Adipocyte (in vitro differentiated cells): ENCODE data around the gene KCNMA1.

ENCODE experiments used
- DNase-seq: peaks from one replicate; pipeline ENCODE4 v3.0.0-alpha.2; 2015; ENCODE audit warnings: low read depth
- H3K27me3 ChIP-seq: replicated peaks from 2 replicates; pipeline ENCODE4 v1.7.0; 2013; ENCODE audit warnings: mild to moderate bottlenecking, low read length, moderate library complexity; ENCODE audit not compliant: control insufficient read depth, insufficient read depth
- H3K36me3 ChIP-seq: 2 replicates; pipeline ENCODE4 v1.7.0; 2013; ENCODE audit warnings: low read length, mild to moderate bottlenecking, moderate library complexity; ENCODE audit not compliant: control insufficient read depth, insufficient read depth, severe bottlenecking
- H3K4me1 ChIP-seq: 2 replicates; pipeline ENCODE4 v1.7.0; 2013; ENCODE audit warnings: mild to moderate bottlenecking, low read length, moderate library complexity; ENCODE audit not compliant: control insufficient read depth, insufficient read depth
- H3K4me3 ChIP-seq: 2 replicates; pipeline ENCODE4 v1.7.0; 2013; ENCODE audit warnings: mild to moderate bottlenecking, low read length, moderate library complexity
- H3K9ac ChIP-seq: 2 replicates; pipeline ENCODE4 v1.7.0; 2013; ENCODE audit warnings: mild to moderate bottlenecking, low read length, moderate library complexity
- H3K9me3 ChIP-seq: 2 replicates; pipeline ENCODE4 v1.7.0; 2013; ENCODE audit warnings: mild to moderate bottlenecking, low read length, moderate library complexity; ENCODE audit not compliant: control insufficient read depth

KCNMA1 gene

GRCh38 chr10:77029777-77030717 lies 607.6 kb downstream of the KCNMA1 start:
- no peak overlapping the region for H3K9ac ChIP-seq
- H3K36me3 ChIP-seq = no peaks in the 10 kb centered on the region
- no peaks in the 10 kb centered on the region for H3K27me3 ChIP-seq
- DNase-seq = no peak
- H3K4me3 ChIP-seq = no peak overlapping the region
- peaks cover 11% of the 10 kb centered on the region for H3K4me1 ChIP-seq
- no peaks in the 10 kb centered on the region for H3K9me3 ChIP-seq

GRCh38 chr10:77028042-77028441 lies 609.6 kb downstream of the KCNMA1 start:
- Histone ChIP-seq H3K9me3 (no peaks in the 10 kb centered on the region), H3K4me3 (no peak overlapping the region), H3K36me3 (no peaks in the 10 kb centered on the region), H3K27me3 (no peaks in the 10 kb centered on the region), H3K9ac (no peak overlapping the region), H3K4me1 (peaks cover 8% of the 10 kb centered on the region)
- no peak for DNase-seq

- peaks cover 10% of the 10 kb centered on the region for H3K4me1 ChIP-seq
- no peaks in the 10 kb centered on the region for H3K27me3 ChIP-seq
- no peak for DNase-seq
Observed at GRCh38 chr10:77027576-77027975, 610.0 kb downstream of the KCNMA1 start.

GRCh38 chr10:77027141-77027540 lies 610.5 kb downstream of the KCNMA1 start:
- Histone ChIP-seq H3K4me3 (no peak overlapping the region), H3K36me3 (no peaks in the 10 kb centered on the region), H3K9ac (no peak overlapping the region), H3K27me3 (no peaks in the 10 kb centered on the region), H3K9me3 (no peaks in the 10 kb centered on the region), H3K4me1 (peaks cover 14% of the 10 kb centered on the region)
- DNase-seq = no peak

More at GRCh38 chr10:77027576-77027975, 610.0 kb downstream of the KCNMA1 start:
- Histone ChIP-seq H3K36me3 (no peaks in the 10 kb centered on the region), H3K4me3 (no peak overlapping the region), H3K9me3 (no peaks in the 10 kb centered on the region), H3K9ac (no peak overlapping the region)

- H3K4me1 ChIP-seq = peaks cover 21% of the 10 kb centered on the region
- DNase-seq = no peak
- H3K9me3 ChIP-seq = no peaks in the 10 kb centered on the region
- no peaks in the 10 kb centered on the region for H3K36me3 ChIP-seq
- no peak overlapping the region for H3K4me3 ChIP-seq
- H3K9ac ChIP-seq = no peak overlapping the region
- no peaks in the 10 kb centered on the region for H3K27me3 ChIP-seq
Observed at GRCh38 chr10:77026148-77026547, 611.5 kb downstream of the KCNMA1 start.

GRCh38 chr10:77024461-77024860 lies 613.1 kb downstream of the KCNMA1 start:
- no peak overlapping the region for H3K4me3 ChIP-seq
- no peak overlapping the region for H3K9ac ChIP-seq
- no peaks in the 10 kb centered on the region for H3K9me3 ChIP-seq
- DNase-seq = peak; percentile 58
- peaks cover 21% of the 10 kb centered on the region for H3K4me1 ChIP-seq
- H3K36me3 ChIP-seq = no peaks in the 10 kb centered on the region
- no peaks in the 10 kb centered on the region for H3K27me3 ChIP-seq

GRCh38 chr10:77023396-77023795 lies 614.2 kb downstream of the KCNMA1 start:
- H3K4me3 ChIP-seq = no peak overlapping the region
- no peak overlapping the region for H3K9ac ChIP-seq
- no peaks in the 10 kb centered on the region for H3K9me3 ChIP-seq
- DNase-seq = no peak
- H3K36me3 ChIP-seq = no peaks in the 10 kb centered on the region
- H3K27me3 ChIP-seq = no peaks in the 10 kb centered on the region
- H3K4me1 ChIP-seq = peaks cover 21% of the 10 kb centered on the region

GRCh38 chr10:77022671-77023070 lies 614.9 kb downstream of the KCNMA1 start:
- DNase-seq = no peak
- Histone ChIP-seq H3K4me3 (no peak overlapping the region), H3K9me3 (no peaks in the 10 kb centered on the region), H3K9ac (no peak overlapping the region), H3K4me1 (peaks cover 21% of the 10 kb centered on the region), H3K27me3 (no peaks in the 10 kb centered on the region), H3K36me3 (no peaks in the 10 kb centered on the region)

GRCh38 chr10:77021966-77022490 lies 615.6 kb downstream of the KCNMA1 start:
- Histone ChIP-seq H3K9me3 (no peaks in the 10 kb centered on the region), H3K27me3 (no peaks in the 10 kb centered on the region), H3K36me3 (no peaks in the 10 kb centered on the region), H3K9ac (no peak overlapping the region), H3K4me1 (peaks cover 22% of the 10 kb centered on the region), H3K4me3 (no peak overlapping the region)
- no peak for DNase-seq

GRCh38 chr10:77020426-77021040 lies 617.1 kb downstream of the KCNMA1 start:
- Histone ChIP-seq H3K4me1 (peaks cover 32% of the 10 kb centered on the region), H3K36me3 (no peaks in the 10 kb centered on the region), H3K9ac (no peak overlapping the region), H3K27me3 (no peaks in the 10 kb centered on the region), H3K4me3 (no peak overlapping the region), H3K9me3 (no peaks in the 10 kb centered on the region)
- DNase-seq = no peak

- Histone ChIP-seq H3K27me3 (no peaks in the 10 kb centered on the region), H3K4me3 (no peak overlapping the region), H3K9ac (no peak overlapping the region), H3K4me1 (peaks cover 31% of the 10 kb centered on the region), H3K36me3 (no peaks in the 10 kb centered on the region), H3K9me3 (no peaks in the 10 kb centered on the region)
- DNase-seq = no peak
Observed at GRCh38 chr10:77016855-77017254, 620.8 kb downstream of the KCNMA1 start.
